NCI-H2196 treated with DMSO at 0.1 percent for 48 hours (cell line): ENCODE data around the gene CYGB.

Experiments used
- DNase-seq: peaks from one replicate; lab custom pipeline; 2025; ENCODE audit not compliant: unreplicated experiment; lab: John Stamatoyannopoulos, UW

CYGB gene

GRCh38 chr17:76484228-76484725 is 53.2 kb downstream of the CYGB start:
- no peak for DNase-seq

GRCh38 chr17:76481071-76481655 is 56.3 kb downstream of the CYGB start:
- DNase-seq = no peak

GRCh38 chr17:76480632-76481031 is 56.9 kb downstream of the CYGB start:
- no peak for DNase-seq

DNA sequence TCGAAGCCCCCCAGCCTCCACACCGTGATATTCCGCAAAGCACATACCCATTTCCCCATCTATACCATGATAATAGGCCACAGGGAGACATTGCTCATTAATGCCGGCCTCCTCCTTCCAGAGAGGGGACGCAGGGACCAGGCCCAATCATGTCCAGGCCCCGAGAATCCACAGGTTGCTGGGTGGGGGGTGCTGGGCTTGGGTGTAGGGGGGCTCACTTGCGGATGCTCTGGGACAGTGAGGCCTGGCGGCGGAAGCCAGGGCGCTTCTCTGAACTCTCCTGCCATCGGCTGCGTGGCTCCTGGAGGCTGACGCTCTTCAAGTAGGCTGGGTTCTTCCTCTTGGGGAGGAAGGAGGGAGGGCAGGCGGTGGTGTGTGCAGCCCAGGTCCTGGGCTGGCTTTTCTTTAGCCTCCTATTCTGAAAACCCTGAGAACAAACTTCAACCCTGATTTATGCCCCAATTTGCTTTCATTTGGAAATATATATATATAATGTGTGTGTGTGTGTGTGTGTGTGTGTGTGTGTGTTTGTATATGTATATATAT is 57.9 kb downstream of the CYGB start:
- no peak for DNase-seq

DNA sequence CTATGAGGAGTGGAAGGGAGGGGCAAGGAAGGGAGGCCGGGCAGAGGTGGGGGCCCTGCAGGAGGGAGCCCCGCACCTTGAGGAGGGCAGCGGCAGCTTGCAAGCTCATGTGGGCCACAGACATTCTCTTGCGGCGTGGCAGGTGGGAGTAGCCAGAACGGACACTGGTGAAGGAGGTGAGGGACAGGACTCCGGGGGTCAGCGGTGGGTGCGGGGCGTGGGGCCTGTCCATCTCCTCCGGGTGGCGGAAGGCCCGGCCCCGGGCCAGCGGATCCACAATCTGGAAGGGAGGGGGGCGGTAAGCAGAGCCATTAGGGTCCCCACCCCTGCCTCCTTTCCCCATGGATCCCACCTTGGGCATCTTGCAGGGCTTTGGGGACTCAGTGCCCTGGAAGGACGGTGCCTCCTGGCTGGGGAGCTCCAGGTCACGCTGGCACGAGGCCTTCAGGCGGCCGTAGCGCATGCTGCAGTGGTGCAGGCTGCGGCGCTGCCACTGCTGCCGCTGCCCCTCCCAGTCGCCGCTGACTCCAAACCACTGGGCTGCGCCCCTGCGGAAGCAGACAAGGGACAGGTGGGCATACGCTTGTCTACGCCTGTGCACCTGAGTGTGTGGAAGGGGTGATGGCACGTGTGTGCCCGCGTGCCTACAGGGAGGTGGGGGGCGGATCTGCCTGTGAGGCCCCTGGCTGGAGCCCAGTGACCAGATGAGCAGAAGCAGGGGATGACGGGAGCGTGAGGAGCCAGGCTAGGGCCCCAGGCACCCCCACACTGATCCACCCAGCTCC is 58.6 kb downstream of the CYGB start:
- DNase-seq = no peak

- no peak for DNase-seq
These were observed 59.4 kb downstream of the CYGB start for GRCh38 chr17:76478097-76478496.

GRCh38 chr17:76477576-76477975 is 59.9 kb downstream of the CYGB start:
- no peak for DNase-seq
